Measurements from ENCODE around the gene BDKRB1. TPM values are rescaled to one million over a fixed set of nuclear protein-coding genes. Genes with fewer than 3 reads are reported as not detected.

The BDKRB1 gene
- total RNA-seq, 1 donor from 2014 or later: not detected

DNA sequence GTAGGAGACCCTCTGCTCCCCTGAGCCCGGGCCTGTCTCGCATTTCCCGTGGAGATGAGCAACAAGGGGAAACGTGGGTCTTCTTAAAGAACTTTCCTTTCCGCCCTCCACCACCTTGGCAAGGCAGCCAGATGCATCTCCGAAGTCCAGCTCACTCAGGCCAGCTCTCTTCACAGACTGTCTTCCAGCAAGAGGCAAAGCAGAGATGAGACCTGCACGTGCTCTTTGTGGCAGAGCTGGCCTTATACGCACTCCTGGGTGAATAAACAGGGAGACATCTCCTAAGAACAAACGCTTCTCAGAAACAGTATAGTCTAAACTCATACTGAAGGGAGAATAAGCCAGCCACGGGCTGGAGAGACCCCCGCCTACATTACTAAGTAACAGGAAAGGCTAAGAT is 1.3 kb upstream of the BDKRB1 start:
- H3K9me3 Mint-ChIP-seq: no peaks in the 10 kb centered on the region
- H3K27ac Mint-ChIP-seq: no peak overlapping the region
- DNase-seq (ENCODE audit: low spot score): no peak
- intact Hi-C loops (cut with micrococcal nuclease): no loop called here
- H3K4me3 Mint-ChIP-seq (ENCODE audit: low read depth): no peak overlapping the region
- H3K36me3 Mint-ChIP-seq (ENCODE audit: low read depth): no peaks in the 10 kb centered on the region
- H3K27me3 Mint-ChIP-seq (ENCODE audit: low read depth): no peaks in the 10 kb centered on the region
- H3K4me1 Mint-ChIP-seq (ENCODE audit: low read depth): no peaks in the 10 kb centered on the region

DNA sequence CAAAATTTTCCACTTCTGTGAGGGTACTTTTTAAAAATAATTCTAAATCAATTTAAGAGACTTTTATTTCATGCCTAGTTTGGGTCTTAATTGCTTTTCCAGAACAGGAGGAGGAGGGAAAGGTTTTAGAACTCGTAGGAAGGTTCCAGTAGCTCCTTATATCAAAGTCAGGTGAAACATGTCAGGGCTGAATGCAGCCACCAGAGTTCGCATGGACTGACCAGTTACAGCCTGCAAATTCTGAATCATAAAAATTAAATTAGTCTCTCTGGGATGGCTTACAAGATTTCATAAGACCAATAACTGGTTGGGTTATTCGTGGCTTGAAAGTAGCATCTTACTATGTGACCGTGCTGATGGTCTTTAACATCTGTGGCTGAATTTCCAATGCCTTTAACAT is 397 bp downstream of the BDKRB1 start:
- DNase-seq (ENCODE audit: low spot score): no peak
- H3K9me3 Mint-ChIP-seq: no peaks in the 10 kb centered on the region
- H3K27ac Mint-ChIP-seq: no peak overlapping the region
- no peak overlapping the region for H3K4me3 Mint-ChIP-seq (ENCODE audit: low read depth)
- H3K27me3 Mint-ChIP-seq (ENCODE audit: low read depth): peaks cover 6% of the 10 kb centered on the region
- H3K4me1 Mint-ChIP-seq (ENCODE audit: low read depth): no peaks in the 10 kb centered on the region
- H3K36me3 Mint-ChIP-seq (ENCODE audit: low read depth): no peaks in the 10 kb centered on the region
- intact Hi-C loops (cut with micrococcal nuclease): no loop called here

DNA sequence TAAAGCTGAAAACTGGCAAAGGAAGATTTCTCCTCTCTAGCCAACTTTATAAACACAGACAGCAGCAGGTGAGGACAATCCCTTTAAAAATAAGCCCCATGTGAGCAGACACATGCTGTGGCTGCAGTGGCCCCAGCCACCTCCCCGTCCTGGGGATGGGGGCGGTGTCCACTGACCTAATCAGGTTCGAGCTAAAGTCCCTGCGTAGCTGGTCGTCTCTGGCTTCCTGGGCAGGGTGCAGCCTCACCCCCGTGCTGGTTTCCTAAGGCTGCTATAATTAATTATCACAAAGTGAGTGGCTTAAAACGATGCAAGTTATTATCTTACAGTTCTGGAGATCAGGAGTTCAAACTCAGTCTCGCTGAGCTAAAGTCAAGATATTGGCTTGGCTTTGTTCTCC is 1.0 kb downstream of the BDKRB1 start:
- DNase-seq (ENCODE audit: low spot score): no peak
- H3K27me3 Mint-ChIP-seq (ENCODE audit: low read depth): peaks cover 6% of the 10 kb centered on the region
- no peak overlapping the region for H3K4me3 Mint-ChIP-seq (ENCODE audit: low read depth)
- intact Hi-C loops (cut with micrococcal nuclease): no loop called here
- no peaks in the 10 kb centered on the region for H3K4me1 Mint-ChIP-seq (ENCODE audit: low read depth)
- H3K9me3 Mint-ChIP-seq: no peaks in the 10 kb centered on the region
- no peaks in the 10 kb centered on the region for H3K36me3 Mint-ChIP-seq (ENCODE audit: low read depth)
- no peak overlapping the region for H3K27ac Mint-ChIP-seq

- Mint-ChIP-seq H3K27ac (no peak overlapping the region), H3K4me3 (ENCODE audit: low read depth) (no peak overlapping the region), H3K27me3 (ENCODE audit: low read depth) (peaks cover 6% of the 10 kb centered on the region), H3K4me1 (ENCODE audit: low read depth) (no peaks in the 10 kb centered on the region), H3K9me3 (no peaks in the 10 kb centered on the region), H3K36me3 (ENCODE audit: low read depth) (no peaks in the 10 kb centered on the region)
- no peak for DNase-seq (ENCODE audit: low spot score)
- intact Hi-C loops (cut with micrococcal nuclease): no loop called here
Measured at GRCh38 chr14:96257900-96258299, 1.9 kb downstream of the BDKRB1 start.

GRCh38 chr14:96260341-96260821 is 4.4 kb downstream of the BDKRB1 start:
- Mint-ChIP-seq H3K36me3 (ENCODE audit: low read depth) (no peaks in the 10 kb centered on the region), H3K4me1 (ENCODE audit: low read depth) (no peaks in the 10 kb centered on the region), H3K27me3 (ENCODE audit: low read depth) (peaks cover 6% of the 10 kb centered on the region), H3K4me3 (ENCODE audit: low read depth) (no peak overlapping the region), H3K27ac (no peak overlapping the region), H3K9me3 (no peaks in the 10 kb centered on the region)
- no peak for DNase-seq (ENCODE audit: low spot score)
- intact Hi-C loops (cut with micrococcal nuclease): no loop called here

- no peaks in the 10 kb centered on the region for H3K4me1 Mint-ChIP-seq (ENCODE audit: low read depth)
- H3K27ac Mint-ChIP-seq: no peak overlapping the region
- H3K27me3 Mint-ChIP-seq (ENCODE audit: low read depth): peaks cover 6% of the 10 kb centered on the region
- no peaks in the 10 kb centered on the region for H3K36me3 Mint-ChIP-seq (ENCODE audit: low read depth)
- intact Hi-C loops (cut with micrococcal nuclease): no loop called here
- H3K4me3 Mint-ChIP-seq (ENCODE audit: low read depth): no peak overlapping the region
- H3K9me3 Mint-ChIP-seq: no peaks in the 10 kb centered on the region
- no peak for DNase-seq (ENCODE audit: low spot score)
Measured at GRCh38 chr14:96261053-96261452, 5.0 kb downstream of the BDKRB1 start.

DNA sequence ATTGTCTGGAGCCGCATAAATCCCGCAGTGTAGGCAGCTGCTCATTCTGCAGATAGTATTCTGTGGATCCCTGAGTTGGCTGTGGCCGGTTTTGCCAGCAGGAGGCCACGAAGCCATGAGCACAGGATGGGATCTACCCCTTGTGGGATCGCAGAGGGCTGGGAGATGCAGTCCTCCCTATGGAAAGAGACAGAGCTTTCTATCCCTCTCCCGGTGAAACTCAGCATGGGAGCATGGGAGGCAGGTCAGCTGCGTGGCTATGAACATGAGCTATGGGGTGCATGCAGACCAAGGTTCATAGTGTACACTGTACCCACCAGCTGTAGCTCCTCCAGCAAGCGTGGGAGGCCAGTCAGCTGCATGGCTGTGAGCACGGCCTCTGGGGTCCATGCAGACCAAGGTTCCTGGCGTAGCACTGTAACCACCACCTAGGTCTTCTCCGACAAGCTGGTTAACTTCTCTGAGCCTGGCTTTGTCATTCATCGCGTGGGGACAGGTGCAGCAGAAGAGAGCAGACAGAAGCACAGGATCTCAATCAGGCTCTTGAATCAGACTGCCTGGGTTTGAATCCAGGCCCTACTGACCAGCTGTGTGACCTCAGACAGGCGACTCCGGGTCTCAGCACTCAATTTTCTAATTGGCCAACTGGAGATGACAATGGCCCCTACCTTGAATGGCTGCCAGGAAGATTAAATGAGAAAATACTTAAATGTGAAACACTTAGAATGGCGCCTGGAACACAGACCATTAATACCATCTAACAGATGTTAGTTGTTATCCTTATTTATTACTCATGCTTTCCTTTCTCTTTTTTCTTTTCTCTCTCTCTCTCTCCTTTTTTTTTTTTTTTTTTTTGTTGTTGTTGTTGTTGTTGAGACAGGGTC is 6.0 kb downstream of the BDKRB1 start:
- no peak for DNase-seq (ENCODE audit: low spot score)
- H3K36me3 Mint-ChIP-seq (ENCODE audit: low read depth): no peaks in the 10 kb centered on the region
- intact Hi-C loops (cut with micrococcal nuclease): no loop called here
- no peaks in the 10 kb centered on the region for H3K9me3 Mint-ChIP-seq
- H3K4me1 Mint-ChIP-seq (ENCODE audit: low read depth): no peaks in the 10 kb centered on the region
- peaks cover 6% of the 10 kb centered on the region for H3K27me3 Mint-ChIP-seq (ENCODE audit: low read depth)
- H3K4me3 Mint-ChIP-seq (ENCODE audit: low read depth): no peak overlapping the region
- no peak overlapping the region for H3K27ac Mint-ChIP-seq

- intact Hi-C loops (cut with micrococcal nuclease): no loop called here
- H3K4me3 Mint-ChIP-seq (ENCODE audit: low read depth): no peak overlapping the region
- peaks cover 6% of the 10 kb centered on the region for H3K27me3 Mint-ChIP-seq (ENCODE audit: low read depth)
- H3K27ac Mint-ChIP-seq: no peak overlapping the region
- no peaks in the 10 kb centered on the region for H3K36me3 Mint-ChIP-seq (ENCODE audit: low read depth)
- H3K4me1 Mint-ChIP-seq (ENCODE audit: low read depth): no peaks in the 10 kb centered on the region
- no peak for DNase-seq (ENCODE audit: low spot score)
- H3K9me3 Mint-ChIP-seq: no peaks in the 10 kb centered on the region
Measured at GRCh38 chr14:96263347-96264199, 7.6 kb downstream of the BDKRB1 start.

- Mint-ChIP-seq H3K36me3 (ENCODE audit: low read depth) (no peaks in the 10 kb centered on the region), H3K4me1 (ENCODE audit: low read depth) (no peaks in the 10 kb centered on the region), H3K9me3 (no peaks in the 10 kb centered on the region), H3K27ac (no peak overlapping the region), H3K4me3 (ENCODE audit: low read depth) (no peak overlapping the region), H3K27me3 (ENCODE audit: low read depth) (peaks cover 6% of the 10 kb centered on the region)
- no peak for DNase-seq (ENCODE audit: low spot score)
- intact Hi-C loops (cut with micrococcal nuclease): no loop called here
Measured at GRCh38 chr14:96264200-96264553, 8.2 kb downstream of the BDKRB1 start.

GRCh38 chr14:96264853-96265252 is 8.8 kb downstream of the BDKRB1 start:
- no peak overlapping the region for H3K4me3 Mint-ChIP-seq (ENCODE audit: low read depth)
- H3K27ac Mint-ChIP-seq: no peak overlapping the region
- H3K4me1 Mint-ChIP-seq (ENCODE audit: low read depth): no peaks in the 10 kb centered on the region
- H3K27me3 Mint-ChIP-seq (ENCODE audit: low read depth): peaks cover 6% of the 10 kb centered on the region
- no peak for DNase-seq (ENCODE audit: low spot score)
- no peaks in the 10 kb centered on the region for H3K36me3 Mint-ChIP-seq (ENCODE audit: low read depth)
- H3K9me3 Mint-ChIP-seq: no peaks in the 10 kb centered on the region
- intact Hi-C loops (cut with micrococcal nuclease): no loop called here

DNA sequence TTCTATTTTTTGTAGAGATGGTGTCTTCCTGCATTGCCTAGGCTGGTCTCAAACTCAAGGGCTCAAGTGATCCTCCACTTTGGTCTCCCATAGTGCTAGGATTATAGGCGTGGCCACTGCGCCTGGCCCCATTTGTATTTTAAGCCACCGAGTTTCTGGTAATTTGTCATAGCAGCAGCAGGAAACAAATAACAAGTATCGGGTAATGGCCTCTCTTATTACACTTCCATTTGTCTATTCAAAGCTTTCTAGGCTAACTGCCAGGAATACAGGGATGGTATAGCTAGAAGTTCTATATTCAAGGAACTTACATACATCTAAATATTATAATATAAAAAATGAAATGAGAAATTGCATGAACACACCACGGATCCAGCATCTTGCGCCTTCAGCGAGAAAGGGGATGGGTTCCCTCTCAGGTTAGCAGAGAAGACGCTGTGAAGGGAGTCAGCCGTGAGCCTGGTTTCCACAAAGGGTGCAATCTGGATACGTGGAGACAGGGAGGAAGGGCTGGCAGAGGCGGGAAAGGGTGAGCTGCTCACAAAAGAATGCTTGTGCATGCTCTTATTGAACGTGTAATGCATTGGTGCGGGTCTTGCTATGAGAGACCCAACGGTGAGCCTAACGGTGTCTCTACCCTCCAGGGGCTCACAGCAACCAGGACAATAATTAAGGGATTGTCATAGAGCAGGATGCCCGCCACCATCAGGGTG is 9.5 kb downstream of the BDKRB1 start:
- Mint-ChIP-seq H3K9me3 (no peaks in the 10 kb centered on the region), H3K36me3 (ENCODE audit: low read depth) (no peaks in the 10 kb centered on the region), H3K4me3 (ENCODE audit: low read depth) (no peak overlapping the region), H3K27me3 (ENCODE audit: low read depth) (peaks cover 6% of the 10 kb centered on the region), H3K27ac (no peak overlapping the region), H3K4me1 (ENCODE audit: low read depth) (no peaks in the 10 kb centered on the region)
- intact Hi-C loops (cut with micrococcal nuclease): no loop called here
- no peak for DNase-seq (ENCODE audit: low spot score)

DNA sequence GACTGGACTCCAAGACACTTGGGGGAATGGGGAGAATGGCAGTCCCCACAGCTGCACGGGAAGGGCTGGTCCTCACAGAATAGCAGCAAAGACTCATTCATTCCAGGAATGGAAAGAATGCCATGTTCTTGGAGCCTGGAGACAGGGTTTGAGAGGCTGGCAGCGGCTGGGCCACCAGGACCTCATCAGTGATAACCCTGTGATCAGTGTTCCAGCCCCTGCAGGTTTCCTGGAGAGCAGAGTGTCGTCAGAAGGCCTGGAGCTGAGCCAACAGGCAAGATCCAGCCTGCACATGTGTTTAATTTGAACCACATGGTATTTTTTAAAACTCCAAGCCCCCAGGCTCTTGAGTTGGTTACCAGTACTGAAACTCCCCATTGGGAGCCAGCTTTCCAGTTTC is 11.3 kb downstream of the BDKRB1 start:
- Mint-ChIP-seq H3K27me3 (ENCODE audit: low read depth) (no peaks in the 10 kb centered on the region), H3K36me3 (ENCODE audit: low read depth) (no peaks in the 10 kb centered on the region), H3K4me1 (ENCODE audit: low read depth) (no peaks in the 10 kb centered on the region), H3K9me3 (peaks cover 5% of the 10 kb centered on the region), H3K27ac (no peak overlapping the region), H3K4me3 (ENCODE audit: low read depth) (no peak overlapping the region)
- intact Hi-C loops (cut with micrococcal nuclease): no loop called here
- DNase-seq (ENCODE audit: low spot score): no peak
